NCI-H2171 treated with DMSO at 0.1 percent for 48 hours (cell line): ENCODE results near the gene NAA40.

Source experiments
- DNase-seq: peaks from one replicate; lab custom pipeline; 2025; lab: John Stamatoyannopoulos, UW

NAA40 gene

GRCh38 chr11:63986932-63987513 is 48.2 kb downstream of the NAA40 start:
- no peak for DNase-seq

- no peak for DNase-seq
Measured at GRCh38 chr11:63991558-63991957, 52.8 kb downstream of the NAA40 start.

- DNase-seq = no peak
Measured at GRCh38 chr11:63993100-63993499, 54.3 kb downstream of the NAA40 start.

GRCh38 chr11:63993993-63994392 is 55.2 kb downstream of the NAA40 start:
- no peak for DNase-seq

GRCh38 chr11:63996512-63996911 is 57.7 kb downstream of the NAA40 start:
- no peak for DNase-seq

GRCh38 chr11:63997104-63997700 is 58.4 kb downstream of the NAA40 start:
- DNase-seq = no peak

GRCh38 chr11:63997801-63998337 is 59.1 kb downstream of the NAA40 start:
- DNase-seq = no peak

GRCh38 chr11:63998558-63999348 is 60.0 kb downstream of the NAA40 start:
- no peak for DNase-seq

GRCh38 chr11:63999349-64000025 is 60.7 kb downstream of the NAA40 start:
- no peak for DNase-seq

- no peak for DNase-seq
Measured at GRCh38 chr11:64000026-64000739, 61.4 kb downstream of the NAA40 start.

- no peak for DNase-seq
Measured at GRCh38 chr11:64000740-64001483, 62.1 kb downstream of the NAA40 start.

- DNase-seq = peak; percentile 69
Measured at GRCh38 chr11:64001484-64002420, 63.0 kb downstream of the NAA40 start.

- no peak for DNase-seq
Measured at GRCh38 chr11:64003807-64004589, 65.2 kb downstream of the NAA40 start.

GRCh38 chr11:64004590-64004984 is 65.8 kb downstream of the NAA40 start:
- no peak for DNase-seq

- no peak for DNase-seq
Measured at GRCh38 chr11:64005691-64006090, 66.9 kb downstream of the NAA40 start.

- no peak for DNase-seq
Measured at GRCh38 chr11:64006398-64006797, 67.6 kb downstream of the NAA40 start.
